ENCODE results near the gene CACNB4. TPM values are rescaled to one million over a fixed set of nuclear protein-coding genes. Genes with fewer than 3 reads are reported as not detected.

Gene CACNB4
- total RNA-seq, 4 donors from 2014 or later: 3.5 to 4.8 (median 4.3) TPM

- peaks cover 0 to 7% (median 0%) of the 10 kb centered on the region in 4 donors for H3K4me1 ChIP-seq
- DNase-seq (ENCODE audit: low spot score in 2 of 2): no peak
- no peaks in the 10 kb centered on the region for H3K27me3 ChIP-seq
- no peak for TF ChIP-seq CTCF (IDR thresholded peaks at IDR 0.05)
- TF ChIP-seq POLR2A (IDR thresholded peaks at IDR 0.05): no peak
- TF ChIP-seq EP300 (IDR thresholded peaks at IDR 0.05): no peak
- no peaks in the 10 kb centered on the region for H3K36me3 ChIP-seq
- no peak overlapping the region for H3K4me3 ChIP-seq
- no peak overlapping the region for H3K27ac ChIP-seq
- 59 to 61% methylated on average over 6 of the region's 6 CpGs for WGBS, 2 donors
- H3K9me3 ChIP-seq: no peaks in the 10 kb centered on the region
Measured at GRCh38 chr2:151907286-151908203, 191.3 kb downstream of the CACNB4 start.

GRCh38 chr2:151906633-151906998, 192.2 kb downstream of the CACNB4 start:
- WGBS, 2 donors: 85 to 86% methylated on average over 2 of the region's 2 CpGs
- H3K27ac ChIP-seq: no peak overlapping the region
- peaks cover 0 to 7% (median 0%) of the 10 kb centered on the region in 4 donors for H3K4me1 ChIP-seq
- H3K27me3 ChIP-seq: no peaks in the 10 kb centered on the region
- H3K9me3 ChIP-seq: no peaks in the 10 kb centered on the region
- no peak overlapping the region for H3K4me3 ChIP-seq
- H3K36me3 ChIP-seq: no peaks in the 10 kb centered on the region
- DNase-seq (ENCODE audit: low spot score in 2 of 2): no peak
- no peak for TF ChIP-seq CTCF (IDR thresholded peaks at IDR 0.05)
- no peak for TF ChIP-seq POLR2A (IDR thresholded peaks at IDR 0.05)
- TF ChIP-seq EP300 (IDR thresholded peaks at IDR 0.05): no peak

GRCh38 chr2:151905963-151906632, 192.7 kb downstream of the CACNB4 start:
- 78 to 83% methylated on average over 2 of the region's 2 CpGs for WGBS, 2 donors
- H3K9me3 ChIP-seq: no peaks in the 10 kb centered on the region
- H3K4me3 ChIP-seq: no peak overlapping the region
- DNase-seq (ENCODE audit: low spot score in 2 of 2): no peak
- H3K27ac ChIP-seq: no peak overlapping the region
- no peaks in the 10 kb centered on the region for H3K27me3 ChIP-seq
- TF ChIP-seq CTCF (IDR thresholded peaks at IDR 0.05) (no peak), EP300 (IDR thresholded peaks at IDR 0.05) (no peak), POLR2A (IDR thresholded peaks at IDR 0.05) (no peak)
- H3K4me1 ChIP-seq: peaks cover 0 to 7% (median 0%) of the 10 kb centered on the region in 4 donors
- no peaks in the 10 kb centered on the region for H3K36me3 ChIP-seq

DNA sequence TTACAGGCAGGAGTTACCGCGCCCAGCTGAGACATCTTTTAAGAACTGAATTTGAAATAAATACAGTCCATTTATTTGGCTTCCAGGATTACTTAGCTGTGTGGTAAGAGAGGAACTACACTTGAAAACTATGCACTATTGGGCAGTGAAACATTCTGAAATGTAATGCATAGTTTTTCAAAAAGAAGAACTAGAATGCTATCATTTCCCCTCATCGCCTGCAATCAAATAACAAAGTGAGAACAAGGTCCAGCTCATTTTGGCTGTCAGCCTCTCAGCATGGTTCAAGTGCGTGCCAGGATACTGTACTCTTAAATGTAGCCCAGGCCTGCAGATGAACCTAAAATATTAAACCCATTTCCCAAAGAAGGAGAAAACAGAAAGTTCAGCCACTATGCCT, 194.0 kb downstream of the CACNB4 start:
- Histone ChIP-seq H3K4me3 (no peak overlapping the region), H3K9me3 (no peaks in the 10 kb centered on the region), H3K27ac (no peak overlapping the region), H3K36me3 (no peaks in the 10 kb centered on the region), H3K4me1 (peaks cover 0 to 13% (median 0%) of the 10 kb centered on the region in 4 donors), H3K27me3 (no peaks in the 10 kb centered on the region)
- DNase-seq (ENCODE audit: low spot score in 2 of 2): no peak
- 74 to 75% methylated on average over 4 of the region's 4 CpGs for WGBS, 2 donors
- no peak for TF ChIP-seq CTCF (IDR thresholded peaks at IDR 0.05)
- TF ChIP-seq POLR2A (IDR thresholded peaks at IDR 0.05): no peak
- peak in 1 of 2 donors; percentile 42 for TF ChIP-seq EP300 (IDR thresholded peaks at IDR 0.05)

GRCh38 chr2:151904021-151904420, 194.8 kb downstream of the CACNB4 start:
- no peak overlapping the region for H3K27ac ChIP-seq
- TF ChIP-seq EP300 (IDR thresholded peaks at IDR 0.05) (no peak), CTCF (IDR thresholded peaks at IDR 0.05) (no peak), POLR2A (IDR thresholded peaks at IDR 0.05) (no peak)
- no peak overlapping the region for H3K4me3 ChIP-seq
- H3K4me1 ChIP-seq: peaks cover 0 to 16% (median 0%) of the 10 kb centered on the region in 4 donors
- no peaks in the 10 kb centered on the region for H3K27me3 ChIP-seq
- no peak for DNase-seq (ENCODE audit: low spot score in 2 of 2)
- WGBS, 2 donors: 55 to 61% methylated on average over 4 of the region's 4 CpGs
- H3K36me3 ChIP-seq: no peaks in the 10 kb centered on the region
- H3K9me3 ChIP-seq: no peaks in the 10 kb centered on the region

All from tibial nerve (tissue), 4 donors.